GM18873 (cell line): Measurements from ENCODE around the gene BMP8A.
A peak's percentile ranks its signal among the peaks of the same experiment; 100 is the strongest.
"Not testable (repeated sequence)": the region's sequence is repeated elsewhere in the genome, so short reads cannot be mapped to it uniquely, and the experiment has no call there.

Experiments
- ATAC-seq: cut with Tn5 transposase; IDR thresholded peaks from one replicate; pipeline ENCODE4 v1.9.1; 2021; ENCODE audit warnings: mild to moderate bottlenecking, moderate library complexity, moderate number of reproducible peaks; ENCODE audit not compliant: unreplicated experiment, low FRiP score

The BMP8A gene

DNA sequence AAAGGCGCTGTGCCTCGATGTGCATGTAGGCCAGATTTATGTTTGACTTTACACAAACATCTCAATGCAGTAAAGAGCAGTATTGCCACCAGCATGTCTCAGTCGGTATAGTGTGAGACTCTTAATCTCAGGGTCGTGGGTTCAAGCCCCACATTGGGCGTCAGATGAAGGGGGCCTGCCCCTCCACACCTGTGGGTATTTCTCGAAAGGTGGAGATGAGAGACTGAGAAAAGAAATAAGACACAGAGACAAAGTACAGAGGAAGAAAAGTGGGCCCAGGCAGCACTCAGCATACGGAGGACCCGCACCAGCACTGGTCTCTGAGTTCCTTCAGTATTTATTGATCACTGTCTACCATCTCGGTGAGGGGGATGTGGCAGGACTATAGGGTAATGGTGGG lies 13.0 kb downstream of the BMP8A start:
- not testable (repeated sequence) for ATAC-seq

DNA sequence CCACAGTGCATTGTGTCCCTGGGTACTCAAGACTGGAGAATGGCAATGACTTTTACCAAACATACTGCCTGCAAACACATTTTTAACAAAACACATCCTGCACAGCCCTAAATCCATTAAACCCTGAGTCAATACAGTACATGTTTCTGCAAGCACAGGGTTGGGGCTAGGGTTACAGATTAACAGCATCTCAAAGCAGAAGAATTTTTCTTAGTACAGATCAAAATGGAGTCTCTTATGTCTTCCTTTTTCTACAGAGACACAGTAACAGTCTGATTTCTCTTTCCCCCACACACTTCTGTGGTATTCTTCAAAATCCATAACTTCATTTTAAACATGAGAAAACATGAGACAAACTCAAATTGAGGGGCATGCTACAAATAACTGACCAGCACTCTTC lies 13.9 kb downstream of the BMP8A start:
- ATAC-seq = no peak

DNA sequence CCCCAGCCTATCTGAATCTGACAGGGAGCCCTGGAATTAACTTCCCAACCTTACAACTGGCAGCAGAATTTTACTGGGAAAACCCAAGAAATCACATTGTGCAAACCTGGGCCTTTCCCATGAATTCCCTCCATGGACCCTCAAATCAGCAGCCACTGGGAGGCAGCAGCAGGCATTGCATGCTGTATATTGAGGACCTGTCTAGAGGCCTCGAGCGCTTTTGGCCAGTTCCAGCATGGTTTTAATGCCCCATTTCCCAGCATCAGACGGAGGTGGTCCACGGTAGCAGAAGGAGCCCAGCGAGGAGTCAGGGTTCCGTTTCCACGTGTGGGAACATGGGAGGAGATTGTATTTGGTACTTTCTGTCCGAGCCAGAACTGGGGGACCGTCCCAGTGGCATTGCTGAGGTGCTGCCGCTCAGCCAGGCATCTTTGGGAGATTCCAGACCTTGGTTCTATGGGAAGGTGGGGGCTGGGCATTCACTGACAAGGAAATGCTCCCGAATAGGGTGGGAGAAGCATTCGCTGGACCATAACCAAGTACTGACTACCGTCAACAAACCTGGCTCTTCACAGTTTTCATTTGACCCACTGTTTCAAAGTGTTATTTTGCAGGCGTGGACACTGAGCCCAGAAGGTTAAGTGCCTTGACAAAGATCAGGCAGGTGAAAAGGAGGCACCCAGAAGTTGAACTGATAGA lies 15.9 kb downstream of the BMP8A start:
- ATAC-seq = no peak

DNA sequence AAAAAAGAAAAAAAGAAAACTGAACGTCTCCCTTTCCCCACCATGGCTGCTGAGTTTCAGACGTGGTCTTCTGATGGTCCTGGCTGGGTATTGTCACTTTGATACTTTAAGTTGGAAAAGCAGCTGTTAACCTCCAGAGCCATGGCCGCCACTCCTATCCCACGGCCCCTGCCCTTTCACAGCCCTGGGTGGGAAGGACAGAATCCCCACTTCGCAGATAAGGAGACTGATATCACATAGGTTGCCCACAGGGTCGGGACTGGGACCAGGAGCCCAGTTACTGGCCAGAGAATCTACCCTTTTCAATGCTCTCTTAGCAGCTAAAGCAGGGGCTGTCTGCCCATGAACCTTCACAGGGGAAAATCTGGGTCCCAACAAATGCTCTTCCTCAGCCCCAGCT lies 16.8 kb downstream of the BMP8A start:
- no peak for ATAC-seq

DNA sequence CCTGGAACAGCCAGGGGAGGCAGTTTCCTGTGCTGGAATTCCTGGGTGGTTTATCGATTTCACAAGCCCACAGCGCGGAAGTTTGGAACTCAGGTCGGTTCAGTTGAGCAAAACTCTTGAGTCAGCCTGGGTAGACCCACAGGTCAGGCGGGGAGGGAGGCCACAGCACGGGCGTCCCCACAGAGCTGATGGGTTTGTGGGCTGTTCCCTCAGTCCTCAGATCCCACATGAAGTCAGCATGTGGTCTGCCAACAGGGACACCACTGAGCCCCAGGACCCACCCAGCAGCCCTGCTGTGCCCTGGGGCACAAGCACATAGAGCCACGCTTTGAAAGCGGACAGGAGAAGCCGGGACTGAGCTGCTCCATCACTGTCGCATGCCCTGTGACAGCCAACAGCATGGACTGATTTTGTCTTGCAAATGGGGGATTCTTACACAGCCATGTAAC lies 17.4 kb downstream of the BMP8A start:
- ATAC-seq = peak; percentile 14

DNA sequence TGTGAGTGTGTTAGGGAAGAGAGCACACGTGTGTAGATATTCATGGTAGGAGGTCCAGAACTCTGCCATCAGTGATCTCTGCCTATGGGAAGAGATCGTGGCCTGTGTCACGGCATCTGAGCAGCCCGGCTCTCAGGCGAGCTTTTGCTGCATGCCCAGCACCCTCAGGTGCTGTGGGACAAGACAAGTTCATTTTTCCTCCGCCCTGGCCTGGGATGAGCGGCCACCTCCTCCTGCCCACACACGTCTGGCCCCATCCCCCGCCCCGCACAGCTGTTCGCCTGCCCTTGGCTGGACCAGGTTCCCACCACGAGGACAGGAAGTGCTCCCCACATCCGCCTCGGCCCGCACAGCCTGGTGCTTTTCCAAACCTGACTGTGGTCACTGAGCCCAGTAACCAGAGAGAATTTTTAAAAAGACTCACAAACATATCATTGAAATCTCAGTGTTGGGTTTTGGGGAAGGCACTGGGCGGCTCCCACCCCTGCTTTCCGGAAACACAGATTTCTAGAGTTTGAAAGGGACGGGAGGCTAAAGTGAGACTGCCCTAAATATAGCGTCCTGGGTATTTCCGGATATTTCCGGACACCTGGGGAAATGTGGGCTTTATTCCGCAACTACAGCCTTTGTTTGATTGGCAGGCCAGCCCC lies 18.0 kb downstream of the BMP8A start:
- ATAC-seq = peak; percentile 56

DNA sequence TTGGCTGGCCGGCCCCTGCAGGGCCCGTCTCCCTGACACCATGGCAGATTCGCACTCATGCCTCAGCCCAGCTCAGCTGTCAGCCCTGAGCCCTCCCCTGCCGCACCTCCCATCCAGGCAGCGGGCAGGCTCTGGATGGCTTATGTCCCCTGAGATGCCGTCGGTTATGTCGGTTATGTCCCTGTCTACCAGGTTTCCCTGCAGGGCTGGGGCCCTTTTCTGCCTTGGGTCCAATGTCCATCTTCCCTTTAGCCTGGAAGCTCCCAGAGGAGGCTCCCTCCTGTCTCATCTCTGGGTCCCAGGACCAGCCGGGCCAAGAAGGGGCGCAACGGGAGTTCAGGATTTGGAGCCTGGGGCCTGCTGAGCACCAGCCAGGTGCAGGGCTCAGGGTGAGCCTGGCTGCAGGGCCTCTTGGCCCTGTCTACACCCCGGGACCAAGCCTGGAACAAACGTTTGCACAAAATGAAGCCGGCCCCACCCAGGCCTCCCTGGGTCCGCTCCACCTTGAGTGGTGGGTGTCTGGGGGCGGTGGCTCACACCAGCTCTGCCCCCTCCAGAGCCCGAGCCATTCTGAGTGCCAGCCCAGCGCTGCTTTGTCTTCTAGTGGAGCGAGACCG lies 19.2 kb downstream of the BMP8A start:
- not testable (repeated sequence) for ATAC-seq

DNA sequence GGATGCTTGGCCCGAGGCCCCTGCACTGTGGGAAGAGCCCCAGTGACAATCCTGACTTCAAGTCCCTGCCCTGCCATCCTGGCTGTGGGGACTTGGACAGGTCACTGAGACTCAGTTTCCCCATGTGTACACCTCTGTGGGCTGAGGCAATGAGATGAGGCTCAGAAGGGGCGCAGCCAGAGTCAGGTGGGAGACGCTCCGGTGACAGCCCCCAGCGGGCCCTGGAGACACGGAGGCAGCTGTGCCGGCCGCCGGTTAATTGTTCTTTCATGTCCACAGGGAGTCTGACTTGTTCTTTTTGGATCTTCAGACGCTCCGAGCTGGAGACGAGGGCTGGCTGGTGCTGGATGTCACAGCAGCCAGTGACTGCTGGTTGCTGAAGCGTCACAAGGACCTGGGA lies 20.0 kb downstream of the BMP8A start:
- not testable (repeated sequence) for ATAC-seq

DNA sequence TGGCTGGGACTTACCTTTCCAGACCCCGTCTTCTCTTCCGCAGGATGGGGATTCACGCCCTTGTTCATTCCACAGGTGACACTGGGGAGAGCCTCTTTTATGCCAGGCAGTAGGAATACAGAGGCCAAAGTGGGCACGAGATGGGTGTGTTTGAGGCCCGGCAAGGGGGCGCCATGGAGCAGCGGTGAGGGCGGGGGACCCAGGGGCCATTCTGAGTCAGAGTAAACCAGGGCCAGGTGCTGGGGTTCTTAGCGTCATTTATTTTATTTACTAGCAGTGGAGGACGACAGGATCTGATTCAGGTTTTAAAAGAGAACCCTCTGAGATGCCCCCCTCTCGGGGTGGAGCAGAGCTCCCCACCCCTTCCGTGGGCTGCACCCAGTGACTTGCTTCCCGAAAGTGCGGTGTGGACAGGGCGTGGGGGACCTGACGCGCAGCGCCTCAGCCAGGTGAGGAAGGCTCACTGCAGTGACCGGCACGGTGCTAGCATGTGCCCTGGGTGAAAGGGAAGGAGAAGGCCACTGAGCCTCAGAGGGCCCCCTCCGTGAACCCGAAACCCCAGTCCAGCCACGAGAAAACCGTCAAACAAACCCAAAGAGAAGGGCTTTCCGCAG lies 20.9 kb downstream of the BMP8A start:
- ATAC-seq = not testable (repeated sequence)

DNA sequence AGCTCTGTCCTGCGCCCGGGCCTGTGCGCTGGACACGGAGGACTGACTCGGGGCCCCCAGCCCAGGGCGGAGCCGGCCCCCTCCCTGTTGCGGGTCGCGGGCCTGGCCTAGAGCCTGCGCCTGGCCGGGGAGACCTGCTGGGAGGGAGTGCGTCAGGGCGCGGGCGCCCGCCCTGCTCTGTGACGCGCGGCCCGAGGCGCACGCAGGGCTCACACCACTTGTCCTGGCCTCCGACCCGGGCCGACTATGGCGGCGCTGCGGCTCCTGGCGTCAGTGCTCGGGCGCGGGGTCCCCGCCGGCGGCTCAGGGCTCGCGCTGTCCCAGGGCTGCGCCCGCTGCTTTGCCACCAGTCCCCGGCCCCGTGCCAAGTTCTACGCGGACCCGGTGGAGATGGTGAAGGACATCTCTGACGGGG lies 23.3 kb downstream of the BMP8A start:
- not testable (repeated sequence) for ATAC-seq

DNA sequence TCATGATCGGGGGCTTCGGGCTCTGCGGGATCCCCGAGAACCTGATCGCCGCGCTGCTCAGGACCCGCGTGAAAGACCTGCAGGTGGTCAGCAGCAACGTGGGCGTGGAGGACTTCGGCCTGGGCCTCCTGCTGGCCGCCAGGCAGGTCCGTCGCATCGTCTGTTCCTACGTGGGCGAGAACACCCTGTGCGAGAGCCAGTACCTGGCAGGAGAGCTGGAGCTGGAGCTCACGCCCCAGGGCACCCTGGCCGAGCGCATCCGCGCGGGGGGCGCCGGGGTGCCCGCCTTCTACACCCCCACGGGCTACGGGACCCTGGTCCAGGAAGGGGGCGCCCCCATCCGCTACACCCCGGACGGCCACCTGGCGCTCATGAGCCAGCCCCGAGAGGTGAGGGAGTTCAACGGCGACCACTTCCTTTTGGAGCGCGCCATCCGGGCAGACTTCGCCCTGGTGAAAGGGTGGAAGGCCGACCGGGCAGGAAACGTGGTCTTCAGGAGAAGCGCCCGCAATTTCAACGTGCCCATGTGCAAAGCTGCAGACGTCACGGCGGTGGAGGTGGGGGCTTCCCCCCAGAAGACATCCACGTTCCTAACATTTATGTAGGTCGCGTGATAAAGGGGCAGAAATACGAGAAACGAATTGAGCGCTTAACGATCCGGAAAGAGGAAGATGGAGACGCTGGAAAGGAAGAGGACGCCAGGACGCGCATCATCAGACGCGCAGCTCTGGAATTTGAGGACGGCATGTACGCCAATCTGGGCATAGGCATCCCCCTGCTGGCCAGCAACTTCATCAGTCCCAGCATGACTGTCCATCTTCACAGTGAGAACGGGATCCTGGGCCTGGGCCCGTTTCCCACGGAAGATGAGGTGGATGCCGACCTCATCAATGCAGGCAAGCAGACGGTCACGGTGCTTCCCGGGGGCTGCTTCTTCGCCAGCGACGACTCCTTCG lies 24.0 kb downstream of the BMP8A start:
- ATAC-seq = not testable (repeated sequence)

DNA sequence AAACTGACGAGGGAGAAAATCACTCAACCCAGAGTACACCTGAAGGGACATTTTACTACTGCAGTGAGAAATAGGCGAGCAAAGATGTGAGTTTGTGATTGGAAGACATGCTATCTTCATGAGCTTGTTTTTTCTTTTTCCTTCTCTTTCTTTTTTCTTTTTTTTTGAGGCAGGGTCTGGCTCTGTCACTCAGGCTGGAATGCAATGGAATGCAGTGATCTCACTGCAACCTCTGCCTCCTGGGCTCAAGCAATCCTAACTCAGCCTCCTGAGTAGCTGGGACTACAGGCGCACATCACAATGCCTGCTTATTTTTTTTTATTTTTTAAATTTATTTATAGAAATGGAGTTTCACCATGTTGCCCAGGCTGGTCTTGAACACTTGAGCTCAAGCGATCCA lies 25.4 kb downstream of the BMP8A start:
- ATAC-seq = not testable (repeated sequence)

DNA sequence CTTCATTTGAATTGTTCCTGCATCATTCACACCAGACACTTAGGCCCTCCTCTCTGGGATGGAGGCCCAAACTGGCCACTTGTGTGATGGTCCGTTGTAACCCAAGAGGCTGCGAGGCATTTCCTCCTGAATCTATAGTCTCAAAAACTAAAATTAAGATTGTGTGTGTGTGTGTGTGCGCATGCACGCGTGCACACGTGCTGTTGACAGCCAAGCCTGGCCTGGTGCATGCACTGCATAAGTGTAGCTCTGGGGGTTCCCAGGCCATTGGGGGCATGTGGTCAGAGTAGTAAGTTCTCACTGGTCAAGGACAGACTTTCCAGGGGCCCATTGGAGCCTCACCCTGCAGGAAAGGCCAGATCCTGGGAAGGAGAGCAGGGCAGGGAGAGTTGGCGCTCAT lies 26.5 kb downstream of the BMP8A start:
- ATAC-seq = not testable (repeated sequence)

DNA sequence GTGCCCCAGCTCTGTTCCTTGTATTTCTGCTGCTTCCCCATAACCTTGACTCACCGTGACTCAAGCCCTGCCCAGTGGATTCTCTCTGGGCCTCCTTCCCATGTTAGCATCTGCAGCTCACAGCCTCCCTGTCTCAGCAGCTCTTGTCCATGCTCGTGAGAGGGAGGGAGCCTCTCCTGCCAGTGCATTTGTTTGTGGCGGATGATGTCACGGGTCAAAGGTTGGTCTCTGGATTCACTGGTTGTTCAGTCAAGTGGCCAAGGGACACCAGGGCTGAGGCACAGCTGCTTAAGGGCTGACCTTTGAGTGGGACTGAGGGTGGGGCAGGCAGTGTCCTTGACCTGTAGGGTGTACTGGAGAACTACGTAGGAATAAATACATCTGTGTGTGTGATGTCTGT lies 27.9 kb downstream of the BMP8A start:
- not testable (repeated sequence) for ATAC-seq

DNA sequence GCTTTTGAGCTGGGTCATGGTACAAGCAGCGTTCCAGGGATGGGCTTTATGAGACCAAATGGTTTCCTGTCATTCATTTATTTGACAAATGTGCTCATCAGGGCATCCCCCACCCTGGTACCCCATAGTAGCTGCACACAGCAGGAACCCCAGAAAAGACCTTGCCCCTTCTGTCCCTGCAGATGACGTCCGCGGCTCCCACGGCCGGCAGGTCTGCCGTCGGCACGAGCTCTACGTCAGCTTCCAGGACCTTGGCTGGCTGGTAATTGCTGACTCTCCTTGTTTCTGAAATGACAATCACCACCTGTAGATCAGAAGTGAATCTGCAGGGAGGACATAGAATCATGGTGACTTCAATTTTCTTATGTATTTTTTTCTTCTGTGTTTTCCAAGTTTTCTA lies 30.8 kb downstream of the BMP8A start:
- ATAC-seq = not testable (repeated sequence)

DNA sequence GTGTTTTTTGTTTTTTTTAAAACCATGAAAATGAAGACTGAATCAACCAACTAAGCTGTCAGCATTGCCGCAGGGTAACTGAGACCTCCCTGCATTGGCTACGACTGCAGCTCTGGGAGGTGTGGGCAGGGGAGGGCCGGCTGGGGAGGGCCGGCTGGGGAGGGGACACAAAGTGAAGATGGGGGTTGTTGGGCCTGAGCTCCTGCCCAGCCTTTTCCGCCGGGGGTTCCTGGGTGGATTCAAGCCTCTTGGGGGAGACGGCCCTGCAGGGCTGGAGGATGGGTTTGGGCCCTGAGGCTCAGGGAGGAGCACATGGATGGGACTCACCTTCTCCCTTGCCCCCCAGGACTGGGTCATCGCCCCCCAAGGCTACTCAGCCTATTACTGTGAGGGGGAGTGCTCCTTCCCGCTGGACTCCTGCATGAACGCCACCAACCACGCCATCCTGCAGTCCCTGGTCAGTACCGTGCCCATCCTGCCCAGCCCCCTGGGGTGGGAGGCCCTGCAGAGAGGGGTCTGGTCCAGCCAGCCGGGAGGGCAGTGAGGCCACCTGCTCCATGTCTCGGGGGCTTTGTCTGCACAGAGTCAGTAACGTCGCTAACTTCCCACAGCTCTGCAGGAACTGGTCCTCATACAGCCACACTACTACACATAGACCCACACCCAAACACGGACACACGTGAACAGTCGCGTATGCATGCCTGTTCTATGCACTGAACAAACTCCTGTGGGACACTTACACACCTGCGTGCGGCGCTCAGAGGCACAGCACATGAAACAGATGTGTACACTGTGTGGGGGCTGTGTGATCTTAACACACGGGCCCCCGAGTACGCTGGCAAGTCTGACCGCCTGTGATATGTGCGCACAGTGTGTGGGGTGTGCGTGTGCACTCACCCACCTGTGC lies 31.5 kb downstream of the BMP8A start:
- ATAC-seq = no peak

DNA sequence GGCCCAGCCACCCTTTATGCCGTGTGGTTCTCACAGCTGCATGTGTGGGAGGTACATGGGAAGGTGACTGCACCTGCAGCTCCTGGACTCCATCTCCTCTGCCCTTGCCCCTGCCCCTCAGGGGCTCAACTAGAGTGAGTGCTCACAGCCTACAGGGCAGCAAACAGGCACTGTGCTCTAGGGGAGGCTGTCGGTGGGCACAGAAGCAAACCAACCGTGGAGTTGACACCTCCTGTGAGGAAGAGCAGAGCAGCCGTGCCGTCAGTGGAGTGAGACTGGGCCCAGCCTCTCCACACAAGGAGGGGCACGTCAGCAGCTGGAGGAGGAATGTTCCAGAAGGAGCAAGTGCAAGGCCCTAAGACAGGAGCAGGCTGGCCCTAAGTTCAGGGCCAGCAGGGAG lies 32.7 kb downstream of the BMP8A start:
- ATAC-seq = no peak

DNA sequence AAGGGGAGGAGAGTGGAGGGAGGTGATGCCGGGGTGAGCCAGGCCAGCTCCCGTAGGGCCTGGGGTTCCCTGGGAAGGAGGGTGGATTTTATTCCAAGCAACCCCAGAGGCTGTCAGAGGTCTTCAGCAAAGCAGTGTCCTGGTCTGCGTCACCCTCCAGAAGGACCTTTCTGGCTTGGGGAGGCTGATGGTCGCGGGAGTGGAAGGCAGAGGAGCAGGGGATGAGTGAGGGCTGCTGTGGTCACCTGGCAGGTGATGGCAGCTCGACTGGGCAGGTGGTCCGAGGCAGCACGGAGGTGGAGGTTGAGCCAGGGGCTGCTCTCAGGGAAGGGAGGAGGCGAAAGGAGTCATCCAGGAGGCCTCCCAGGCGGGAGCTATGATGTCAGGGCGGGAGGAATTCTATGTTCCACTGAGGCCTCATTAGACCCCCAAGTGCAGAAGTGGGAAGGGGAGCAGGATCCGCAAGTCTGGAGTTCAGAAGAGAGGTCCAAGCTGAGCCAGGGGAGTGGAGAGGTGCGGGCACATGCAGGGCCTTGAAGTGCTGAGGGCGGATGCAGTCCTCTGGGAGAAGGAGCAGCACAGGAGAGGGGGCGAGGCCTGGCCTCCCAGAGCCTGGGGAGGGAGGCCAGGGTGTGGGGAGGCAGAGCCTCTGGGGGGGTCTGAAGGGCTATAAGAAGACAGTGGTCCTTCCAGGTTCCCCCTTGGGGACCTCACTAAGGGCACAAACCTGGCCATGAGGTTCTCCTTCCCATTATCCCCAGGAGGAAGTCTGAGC lies 33.3 kb downstream of the BMP8A start:
- no peak for ATAC-seq
